Breast epithelium (tissue), 3 donors: ENCODE results near the gene ZNF319.

ENCODE experiments used
- POLR2A ChIP-seq: fragments of 450-650 bp; IDR thresholded peaks from one replicate; pipeline ENCODE4 v1.6.1; 2016; ENCODE audit warnings: antibody characterized with exemption, mild to moderate bottlenecking, moderate library complexity
- POLR2AphosphoS5 ChIP-seq, 3 donors: sonication (generic); formaldehyde crosslinking; IDR thresholded peaks; one replicate each; pipeline ENCODE4 v1.6.1; 2017; ENCODE audit warnings: antibody characterized with exemption in 3 of 3
- TF ChIP-seq, protein P1 (sequence below), 3 donors: fragments of 450-650 bp; IDR thresholded peaks; one replicate each; pipeline ENCODE4 v1.5.1; 2016 to 2017; ENCODE audit warnings: antibody characterized with exemption in 3 of 3, mild to moderate bottlenecking in 3 of 3, moderate library complexity in 3 of 3

DNA sequence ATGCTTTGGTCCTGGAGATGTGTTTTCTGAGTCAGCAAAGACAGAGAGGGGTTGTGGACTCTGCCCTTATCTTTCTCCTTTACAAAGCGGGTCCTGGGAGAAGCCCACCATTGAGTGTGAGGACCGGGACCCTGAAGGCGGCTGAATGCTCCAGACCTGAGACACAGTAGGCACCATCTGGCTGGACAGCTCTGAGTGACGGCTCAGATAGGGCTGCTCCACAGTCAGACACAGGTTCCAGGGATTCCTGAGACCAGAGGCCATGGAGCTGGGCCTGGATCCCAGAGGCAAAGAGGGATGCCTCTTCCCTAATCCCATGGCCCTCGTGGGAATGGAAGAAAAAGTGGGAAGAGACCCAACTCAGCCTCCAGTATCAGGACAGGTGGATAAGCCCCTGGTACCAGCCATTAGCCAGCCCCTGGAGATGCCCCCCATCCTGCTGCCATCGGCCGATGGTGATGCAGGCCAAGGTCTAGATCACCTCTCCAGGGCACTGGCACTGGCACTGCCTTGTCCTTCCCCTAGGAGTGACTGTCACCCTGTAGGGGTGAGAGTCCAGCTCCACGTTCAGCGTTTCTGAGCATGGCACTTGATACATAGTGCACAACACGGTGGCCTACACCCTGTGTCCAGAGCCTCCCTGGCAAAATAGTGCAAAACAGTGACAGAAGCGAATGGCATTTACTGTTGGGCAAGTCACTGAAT, 29.8 kb upstream of the ZNF319 start:
- TF ChIP-seq, protein P1, sequence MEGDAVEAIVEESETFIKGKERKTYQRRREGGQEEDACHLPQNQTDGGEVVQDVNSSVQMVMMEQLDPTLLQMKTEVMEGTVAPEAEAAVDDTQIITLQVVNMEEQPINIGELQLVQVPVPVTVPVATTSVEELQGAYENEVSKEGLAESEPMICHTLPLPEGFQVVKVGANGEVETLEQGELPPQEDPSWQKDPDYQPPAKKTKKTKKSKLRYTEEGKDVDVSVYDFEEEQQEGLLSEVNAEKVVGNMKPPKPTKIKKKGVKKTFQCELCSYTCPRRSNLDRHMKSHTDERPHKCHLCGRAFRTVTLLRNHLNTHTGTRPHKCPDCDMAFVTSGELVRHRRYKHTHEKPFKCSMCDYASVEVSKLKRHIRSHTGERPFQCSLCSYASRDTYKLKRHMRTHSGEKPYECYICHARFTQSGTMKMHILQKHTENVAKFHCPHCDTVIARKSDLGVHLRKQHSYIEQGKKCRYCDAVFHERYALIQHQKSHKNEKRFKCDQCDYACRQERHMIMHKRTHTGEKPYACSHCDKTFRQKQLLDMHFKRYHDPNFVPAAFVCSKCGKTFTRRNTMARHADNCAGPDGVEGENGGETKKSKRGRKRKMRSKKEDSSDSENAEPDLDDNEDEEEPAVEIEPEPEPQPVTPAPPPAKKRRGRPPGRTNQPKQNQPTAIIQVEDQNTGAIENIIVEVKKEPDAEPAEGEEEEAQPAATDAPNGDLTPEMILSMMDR (IDR thresholded peaks at IDR 0.05) = no peak
- no peak for TF ChIP-seq POLR2A
- TF ChIP-seq POLR2AphosphoS5 (IDR thresholded peaks at IDR 0.05) = no peak
